GM12864 (cell line): ENCODE measurements around the gene THSD7A.

Experiments
- DNase-seq: peaks from one replicate; pipeline ENCODE4 v3.0.0-alpha.2; 2011; ENCODE audit warnings: low read depth
- H3K4me3 ChIP-seq: 2 replicates; pipeline ENCODE4 v1.5.1; 2011; ENCODE audit warnings: mild to moderate bottlenecking, low read depth, low read length, control low read depth
- TF ChIP-seq, protein P1 (sequence below): IDR thresholded peaks from 2 replicates; pipeline ENCODE4 v1.5.1; 2011; ENCODE audit warnings: low read depth, mild to moderate bottlenecking, moderate library complexity, low read length, control low read depth, inconsistent platforms; ENCODE audit errors: missing control alignments

The THSD7A gene

DNA sequence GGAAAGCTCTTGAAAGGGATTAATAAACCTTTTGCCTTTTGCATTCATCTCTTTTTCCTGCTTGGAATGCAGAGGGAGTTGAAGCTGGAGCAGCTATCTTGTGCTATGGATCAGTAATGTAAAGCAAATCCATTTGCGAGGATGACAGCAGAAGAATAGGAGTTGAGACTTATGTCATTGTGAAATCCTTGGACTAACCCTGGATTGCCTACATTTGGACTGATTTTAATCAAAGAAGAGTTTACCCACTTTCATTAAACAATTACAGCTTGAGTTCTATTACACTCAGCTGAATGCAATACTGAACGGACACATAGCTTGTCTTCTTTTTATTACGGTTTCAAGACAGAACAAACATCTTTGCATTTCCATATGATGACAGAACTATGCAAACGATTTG is 496.1 kb downstream of the THSD7A start:
- TF ChIP-seq, protein P1, sequence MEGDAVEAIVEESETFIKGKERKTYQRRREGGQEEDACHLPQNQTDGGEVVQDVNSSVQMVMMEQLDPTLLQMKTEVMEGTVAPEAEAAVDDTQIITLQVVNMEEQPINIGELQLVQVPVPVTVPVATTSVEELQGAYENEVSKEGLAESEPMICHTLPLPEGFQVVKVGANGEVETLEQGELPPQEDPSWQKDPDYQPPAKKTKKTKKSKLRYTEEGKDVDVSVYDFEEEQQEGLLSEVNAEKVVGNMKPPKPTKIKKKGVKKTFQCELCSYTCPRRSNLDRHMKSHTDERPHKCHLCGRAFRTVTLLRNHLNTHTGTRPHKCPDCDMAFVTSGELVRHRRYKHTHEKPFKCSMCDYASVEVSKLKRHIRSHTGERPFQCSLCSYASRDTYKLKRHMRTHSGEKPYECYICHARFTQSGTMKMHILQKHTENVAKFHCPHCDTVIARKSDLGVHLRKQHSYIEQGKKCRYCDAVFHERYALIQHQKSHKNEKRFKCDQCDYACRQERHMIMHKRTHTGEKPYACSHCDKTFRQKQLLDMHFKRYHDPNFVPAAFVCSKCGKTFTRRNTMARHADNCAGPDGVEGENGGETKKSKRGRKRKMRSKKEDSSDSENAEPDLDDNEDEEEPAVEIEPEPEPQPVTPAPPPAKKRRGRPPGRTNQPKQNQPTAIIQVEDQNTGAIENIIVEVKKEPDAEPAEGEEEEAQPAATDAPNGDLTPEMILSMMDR = no peak
- DNase-seq = no peak
- H3K4me3 ChIP-seq = no peak overlapping the region

GRCh38 chr7:11332865-11333228 is 499.2 kb downstream of the THSD7A start:
- TF ChIP-seq, protein P1 = no peak
- DNase-seq = no peak
- no peak overlapping the region for H3K4me3 ChIP-seq

GRCh38 chr7:11332186-11332864 is 499.7 kb downstream of the THSD7A start:
- DNase-seq = peak; percentile 52

GRCh38 chr7:11331128-11332102 is 500.6 kb downstream of the THSD7A start:
- TF ChIP-seq, protein P1 = no peak
- no peak overlapping the region for H3K4me3 ChIP-seq
- DNase-seq = no peak

More at GRCh38 chr7:11332186-11332864, 499.7 kb downstream of the THSD7A start:
- TF ChIP-seq, protein P1 = no peak
- no peak overlapping the region for H3K4me3 ChIP-seq

- TF ChIP-seq, protein P1 = no peak
- no peak for DNase-seq
- no peak overlapping the region for H3K4me3 ChIP-seq
Observed at GRCh38 chr7:11330717-11331116, 501.3 kb downstream of the THSD7A start.

DNA sequence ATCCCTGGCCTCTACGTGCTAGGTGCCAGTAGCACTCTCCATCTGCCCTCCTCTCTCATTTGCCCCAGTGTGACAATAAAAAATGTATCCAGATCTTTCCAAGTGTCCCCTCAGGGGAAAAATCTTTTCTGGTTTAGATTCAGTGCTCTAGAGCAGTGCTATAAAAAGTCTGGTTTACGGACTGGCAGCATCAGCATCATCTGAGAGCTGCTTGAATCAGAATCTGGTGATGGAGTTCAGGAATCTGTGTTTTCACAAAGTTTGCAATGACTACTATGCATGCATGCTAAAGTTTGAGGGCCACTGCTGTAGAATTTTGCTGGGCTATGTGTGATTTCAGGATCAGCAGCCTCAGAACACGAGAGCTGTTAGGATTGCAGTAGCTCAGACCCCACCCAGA is 501.8 kb downstream of the THSD7A start:
- TF ChIP-seq, protein P1 = no peak
- no peak overlapping the region for H3K4me3 ChIP-seq
- DNase-seq = no peak

DNA sequence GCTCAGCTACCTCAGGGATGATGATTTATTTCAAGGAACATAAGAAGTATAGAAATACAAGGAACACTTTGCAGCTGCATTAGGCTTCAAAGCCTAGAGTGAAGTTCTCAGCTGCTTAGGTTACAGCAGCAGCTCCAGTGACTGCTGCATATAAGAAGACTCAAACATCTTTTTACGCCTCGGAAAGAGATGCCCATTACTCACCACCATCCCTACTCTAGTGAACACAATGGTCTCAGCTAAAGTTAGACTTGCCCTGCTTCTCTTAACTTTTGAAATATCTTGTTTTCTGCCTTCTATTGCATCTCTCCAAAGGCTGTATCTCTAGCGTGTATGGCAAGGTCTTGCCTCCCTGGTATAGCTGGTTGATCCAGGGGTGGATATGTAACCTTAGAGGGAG is 502.4 kb downstream of the THSD7A start:
- DNase-seq = no peak
- no peak overlapping the region for H3K4me3 ChIP-seq
- TF ChIP-seq, protein P1 = no peak
